Spleen (tissue), 11 donors: ENCODE measurements around the gene NLGN3. TPM values are rescaled to one million over a fixed set of nuclear protein-coding genes. Genes with fewer than 3 reads are reported as not detected.
A peak's percentile ranks its signal among the peaks of the same experiment; 100 is the strongest.

Experiments used
- DNase-seq: peaks from one replicate; pipeline ENCODE4 v3.0.0-alpha.2; 2020
- H3K27ac ChIP-seq, 8 donors: fragments of 200-600 bp; sonication (generic) in 7 of 8; 1 replicate in 4 of 8; 2 replicates in 4 of 8; pipeline versions ENCODE4 v1.5.0 to v1.8.0; 2016 to 2021; ENCODE audit warnings: inconsistent platforms in 4 of 8, mild to moderate bottlenecking in 4 of 8, moderate library complexity in 1 of 8
- H3K27me3 ChIP-seq, 7 donors: fragments of 200-600 bp; sonication (generic) in 6 of 7; replicated peaks in 1 of 7; 1 replicate in 4 of 7; 2 replicates in 3 of 7; pipeline versions ENCODE4 v1.5.0 to v1.8.0; 2016 to 2021; ENCODE audit warnings: inconsistent platforms in 3 of 7, mild to moderate bottlenecking in 1 of 7
- H3K36me3 ChIP-seq, 6 donors: fragments of 200-600 bp; sonication (generic) in 5 of 6; 1 replicate in 4 of 6; 2 replicates in 2 of 6; pipeline versions ENCODE4 v1.5.0 to v1.8.0; 2016 to 2021; ENCODE audit warnings: inconsistent platforms in 2 of 6
- H3K4me1 ChIP-seq, 6 donors: fragments of 200-600 bp; sonication (generic) in 5 of 6; 1 replicate in 3 of 6; 2 replicates in 3 of 6; pipeline versions ENCODE4 v1.5.0 to v1.8.0; 2016 to 2021; ENCODE audit warnings: inconsistent platforms in 3 of 6
- H3K4me3 ChIP-seq, 8 donors: fragments of 200-600 bp; sonication (generic) in 7 of 8; 1 replicate in 4 of 8; 2 replicates in 4 of 8; pipeline versions ENCODE4 v1.5.0 to v1.8.0; 2016 to 2021; ENCODE audit warnings: inconsistent platforms in 4 of 8, mild to moderate bottlenecking in 4 of 8, moderate library complexity in 2 of 8
- H3K9me3 ChIP-seq, 8 donors: fragments of 200-600 bp; sonication (generic) in 7 of 8; 1 replicate in 4 of 8; 2 replicates in 4 of 8; pipeline versions ENCODE4 v1.5.0 to v1.8.0; 2016 to 2021; ENCODE audit warnings: inconsistent platforms in 4 of 8
- POLR2A ChIP-seq, 3 donors: fragments of 450-650 bp; IDR thresholded peaks; one replicate each; pipeline ENCODE4 v1.5.1; 2017; ENCODE audit warnings: antibody characterized with exemption in 3 of 3, mild to moderate bottlenecking in 1 of 3
- POLR2AphosphoS5 ChIP-seq, 3 donors: sonication (generic); formaldehyde crosslinking; IDR thresholded peaks; one replicate each; pipeline ENCODE4 v1.5.1; 2017; ENCODE audit warnings: antibody characterized with exemption in 3 of 3
- WGBS, 5 donors: extraction: QIAGEN DNeasy Blood & Tissue Kit in 3 of 5; methylation state at CpG; one replicate each; pipeline versions ENCODE4 v1.1.5 to v1.1.7; 2013 to 2018; 5-methylcytosine and 5-hydroxymethylcytosine counted together
- intact Hi-C: fragments of 100-400 bp; cut with DNase I; formaldehyde crosslinking; loops from one replicate; pipeline ENCODE4 v1.15.0; 2023; ENCODE audit warnings: low total_unique reads
- polyA plus RNA-seq, 3 donors: library from polyadenylated mRNA; stranded (reverse); fragments of 200-250 nt; gene quantifications; one replicate each; pipeline ENCODE4 v1.2.1, GENCODE V29; 2013
- total RNA-seq, 7 donors: library from RNA; depleted of rRNA in 3 of 7; stranded (reverse); fragments of >200 nt in 3 of 7; fragmentation: NEBNext Ultra II Directional in 4 of 7; extraction: Animal tissue kit (Norgen Biotek cat#: 25700) in 4 of 7; gene quantifications; one replicate each; pipeline versions ENCODE4 v1.1.0 to v1.2.1, GENCODE V29; 2016 to 2021
- TF ChIP-seq, protein P1 (sequence below), 11 experiments: fragments of 200-600 bp in 7 of 11; fragments of 450-650 bp in 4 of 11; sonication (generic) in 4 of 11; IDR thresholded peaks in 8 of 11; conservative IDR thresholded peaks in 3 of 11; 1 replicate in 7 of 11; 2 replicates in 4 of 11; pipeline versions ENCODE4 v1.4.0 to v1.8.0; 2016 to 2021; ENCODE audit warnings: antibody characterized with exemption in 11 of 11, inconsistent platforms in 4 of 11, mild to moderate bottlenecking in 1 of 11
- donor health status: healthy with polysubstance abuse.
- donor health status: DM: no; HTN: no; CAD: no; lungs with moderate emphysema.
- donor health status: DM: no; HTN: no; CAD: no.
- donor health status: Bipolar disorder and iron deficiency.
- donor health status: healthy.
- donor health status: DM: no; HTN: no; CAD: no.
- donor health status: DM: yes; HTN: yes; CAD: no.

The NLGN3 gene
- total and polyA plus RNA-seq, 10 donors: 0.14 to 2.5 (median 0.85) TPM

DNA sequence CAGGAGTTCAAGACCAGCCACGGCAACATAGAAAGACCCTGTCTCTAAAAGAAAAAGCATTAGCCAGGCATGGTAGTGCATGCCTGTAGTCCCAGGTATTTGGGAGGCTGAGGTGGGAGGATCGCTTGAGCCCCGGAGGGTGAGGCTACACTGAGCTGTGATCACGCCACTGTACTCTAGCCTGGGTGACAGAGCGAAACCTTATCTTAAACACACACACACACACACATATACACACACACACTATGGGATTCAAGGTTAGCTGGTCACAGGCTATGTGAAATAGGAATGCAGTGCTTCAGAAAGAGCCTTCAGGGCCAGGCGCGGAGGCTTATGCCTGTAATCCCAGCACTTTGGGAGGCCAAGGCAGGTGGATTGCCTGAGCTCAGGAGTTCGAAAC is 23.5 kb downstream of the NLGN3 start:
- H3K9me3 ChIP-seq: no peaks in the 10 kb centered on the region
- no peaks in the 10 kb centered on the region for H3K27me3 ChIP-seq
- intact Hi-C loops: no loop called here
- WGBS, 5 donors: 92 to 100% (median 99%) methylated on average over 1 to 8 of the region's 8 CpGs
- no peak overlapping the region for H3K4me3 ChIP-seq
- H3K36me3 ChIP-seq: peaks cover 0 to 12% (median 0%) of the 10 kb centered on the region in 6 donors
- DNase-seq: no peak
- TF ChIP-seq POLR2AphosphoS5 (IDR thresholded peaks at IDR 0.05) (no peak), POLR2A (IDR thresholded peaks at IDR 0.05) (no peak)
- TF ChIP-seq, protein P1, sequence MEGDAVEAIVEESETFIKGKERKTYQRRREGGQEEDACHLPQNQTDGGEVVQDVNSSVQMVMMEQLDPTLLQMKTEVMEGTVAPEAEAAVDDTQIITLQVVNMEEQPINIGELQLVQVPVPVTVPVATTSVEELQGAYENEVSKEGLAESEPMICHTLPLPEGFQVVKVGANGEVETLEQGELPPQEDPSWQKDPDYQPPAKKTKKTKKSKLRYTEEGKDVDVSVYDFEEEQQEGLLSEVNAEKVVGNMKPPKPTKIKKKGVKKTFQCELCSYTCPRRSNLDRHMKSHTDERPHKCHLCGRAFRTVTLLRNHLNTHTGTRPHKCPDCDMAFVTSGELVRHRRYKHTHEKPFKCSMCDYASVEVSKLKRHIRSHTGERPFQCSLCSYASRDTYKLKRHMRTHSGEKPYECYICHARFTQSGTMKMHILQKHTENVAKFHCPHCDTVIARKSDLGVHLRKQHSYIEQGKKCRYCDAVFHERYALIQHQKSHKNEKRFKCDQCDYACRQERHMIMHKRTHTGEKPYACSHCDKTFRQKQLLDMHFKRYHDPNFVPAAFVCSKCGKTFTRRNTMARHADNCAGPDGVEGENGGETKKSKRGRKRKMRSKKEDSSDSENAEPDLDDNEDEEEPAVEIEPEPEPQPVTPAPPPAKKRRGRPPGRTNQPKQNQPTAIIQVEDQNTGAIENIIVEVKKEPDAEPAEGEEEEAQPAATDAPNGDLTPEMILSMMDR (IDR thresholded peaks at IDR 0.05 in 8 of 11, conservative IDR thresholded peaks at IDR 0.05 in 3 of 11): no peak
- no peak overlapping the region for H3K27ac ChIP-seq
- peaks cover 0 to 7% (median 0%) of the 10 kb centered on the region in 6 donors for H3K4me1 ChIP-seq

- 89 to 97% (median 92%) methylated on average over 12 to 22 of the region's 22 CpGs for WGBS, 5 donors
- intact Hi-C loops: no loop called here
- peak; percentile 73 for DNase-seq
Measured at GRCh38 chrX:71169586-71169985, 24.9 kb downstream of the NLGN3 start.

DNA sequence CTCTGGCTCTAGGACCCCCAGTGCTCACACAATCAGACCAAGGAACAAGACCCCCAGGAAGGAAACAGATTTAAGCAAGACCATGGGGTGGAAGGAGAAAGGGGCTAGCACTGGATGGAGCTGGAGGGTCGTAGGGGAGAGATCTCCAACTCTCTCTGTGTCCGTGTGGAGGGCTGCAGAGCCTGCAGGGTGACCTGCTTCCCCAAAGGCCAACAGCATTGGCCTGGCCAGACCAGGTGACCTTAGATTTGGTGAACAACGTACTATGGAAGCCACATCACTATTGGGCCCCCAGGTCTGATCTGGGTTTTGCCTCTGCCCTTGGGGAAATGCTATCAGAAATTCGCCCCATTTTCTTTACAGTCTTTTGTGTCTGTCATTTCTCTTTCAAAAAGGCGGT is 26.0 kb downstream of the NLGN3 start:
- Histone ChIP-seq H3K27me3 (no peaks in the 10 kb centered on the region), H3K36me3 (peaks cover 0 to 8% (median 0%) of the 10 kb centered on the region in 6 donors), H3K4me1 (peaks cover 0 to 7% (median 0%) of the 10 kb centered on the region in 6 donors), H3K9me3 (no peaks in the 10 kb centered on the region), H3K27ac (peak overlapping the region in 5 of 8 donors; percentile 25 to 77 (median 62)), H3K4me3 (no peak overlapping the region)
- intact Hi-C loops: no loop called here
- DNase-seq: peak; percentile 62
- TF ChIP-seq POLR2A (IDR thresholded peaks at IDR 0.05) (no peak), POLR2AphosphoS5 (IDR thresholded peaks at IDR 0.05) (no peak)
- TF ChIP-seq, protein P1 (IDR thresholded peaks at IDR 0.05 in 8 of 11, conservative IDR thresholded peaks at IDR 0.05 in 3 of 11): no peak
- 60 to 81% (median 71%) methylated on average over 5 of the region's 5 CpGs for WGBS, 5 donors

More at GRCh38 chrX:71169586-71169985, 24.9 kb downstream of the NLGN3 start:
- Histone ChIP-seq H3K27me3 (no peaks in the 10 kb centered on the region), H3K4me1 (peaks cover 0 to 7% (median 0%) of the 10 kb centered on the region in 6 donors), H3K4me3 (no peak overlapping the region), H3K27ac (no peak overlapping the region), H3K9me3 (no peaks in the 10 kb centered on the region), H3K36me3 (peaks cover 0 to 10% (median 0%) of the 10 kb centered on the region in 6 donors)
- TF ChIP-seq POLR2A (IDR thresholded peaks at IDR 0.05) (no peak), POLR2AphosphoS5 (IDR thresholded peaks at IDR 0.05) (no peak)
- TF ChIP-seq, protein P1 (IDR thresholded peaks at IDR 0.05 in 8 of 11, conservative IDR thresholded peaks at IDR 0.05 in 3 of 11): no peak

- peak overlapping the region in 5 of 8 donors; percentile 25 to 77 (median 62) for H3K27ac ChIP-seq
- intact Hi-C loops: no loop called here
- DNase-seq: peak; percentile 79
- no peaks in the 10 kb centered on the region for H3K9me3 ChIP-seq
- WGBS, 5 donors: 32 to 40% (median 37%) methylated on average over 11 to 12 of the region's 12 CpGs
- peaks cover 0 to 7% (median 0%) of the 10 kb centered on the region in 6 donors for H3K4me1 ChIP-seq
- H3K27me3 ChIP-seq: no peaks in the 10 kb centered on the region
- H3K36me3 ChIP-seq: peaks cover 0 to 8% (median 0%) of the 10 kb centered on the region in 6 donors
- H3K4me3 ChIP-seq: no peak overlapping the region
- TF ChIP-seq, protein P1 (IDR thresholded peaks at IDR 0.05 in 8 of 11, conservative IDR thresholded peaks at IDR 0.05 in 3 of 11): no peak
- TF ChIP-seq POLR2A (IDR thresholded peaks at IDR 0.05) (no peak), POLR2AphosphoS5 (IDR thresholded peaks at IDR 0.05) (no peak)
Measured at GRCh38 chrX:71171110-71171801, 26.6 kb downstream of the NLGN3 start.
